Fibroblast of villous mesenchyme (primary cell): ENCODE results near the gene NRBP1. TPM values are rescaled to one million over a fixed set of nuclear protein-coding genes. Genes with fewer than 3 reads are reported as not detected.

ENCODE experiments used
- DNase-seq: peaks from one replicate; pipeline ENCODE4 v3.0.0-alpha.2; 2010; ENCODE audit warnings: low read depth
- H3K4me3 ChIP-seq: 2 replicates; pipeline ENCODE4 v1.5.1; 2011; ENCODE audit warnings: low read depth, mild to moderate bottlenecking, low read length
- small RNA-seq: library from RNA; depleted of rRNA; stranded (forward); fragments of <200 nt; gene quantifications from one replicate; pipeline ENCODE3, GENCODE V24; 2012
- total RNA-seq: library from RNA; depleted of rRNA; stranded (reverse); fragments of >200 nt; gene quantifications from 2 replicates; pipeline ENCODE4 v1.2.3, GENCODE V29; 2012
- TF ChIP-seq, protein P1 (sequence below): IDR thresholded peaks from 2 replicates; pipeline ENCODE4 v1.5.1; 2012; ENCODE audit warnings: low read depth, mild to moderate bottlenecking, low read length; ENCODE audit not compliant: insufficient read depth

Gene NRBP1
- total RNA-seq, 1 donor, result 125 TPM

- H3K4me3 ChIP-seq, result peak within 1 kb of the TSS; percentile 88
- peak; percentile 98 for DNase-seq
- TF ChIP-seq, protein P1, sequence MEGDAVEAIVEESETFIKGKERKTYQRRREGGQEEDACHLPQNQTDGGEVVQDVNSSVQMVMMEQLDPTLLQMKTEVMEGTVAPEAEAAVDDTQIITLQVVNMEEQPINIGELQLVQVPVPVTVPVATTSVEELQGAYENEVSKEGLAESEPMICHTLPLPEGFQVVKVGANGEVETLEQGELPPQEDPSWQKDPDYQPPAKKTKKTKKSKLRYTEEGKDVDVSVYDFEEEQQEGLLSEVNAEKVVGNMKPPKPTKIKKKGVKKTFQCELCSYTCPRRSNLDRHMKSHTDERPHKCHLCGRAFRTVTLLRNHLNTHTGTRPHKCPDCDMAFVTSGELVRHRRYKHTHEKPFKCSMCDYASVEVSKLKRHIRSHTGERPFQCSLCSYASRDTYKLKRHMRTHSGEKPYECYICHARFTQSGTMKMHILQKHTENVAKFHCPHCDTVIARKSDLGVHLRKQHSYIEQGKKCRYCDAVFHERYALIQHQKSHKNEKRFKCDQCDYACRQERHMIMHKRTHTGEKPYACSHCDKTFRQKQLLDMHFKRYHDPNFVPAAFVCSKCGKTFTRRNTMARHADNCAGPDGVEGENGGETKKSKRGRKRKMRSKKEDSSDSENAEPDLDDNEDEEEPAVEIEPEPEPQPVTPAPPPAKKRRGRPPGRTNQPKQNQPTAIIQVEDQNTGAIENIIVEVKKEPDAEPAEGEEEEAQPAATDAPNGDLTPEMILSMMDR, result no peak
Observed at GRCh38 chr2:27489498-27490397, 61.3 kb downstream of the NRBP1 start, which contains the start of gene IFT172. IFT172 (minus strand) TSS chr2:27489743; CDS start chr2:27489653, 90 bp downstream.

Small RNA genes lying within 50 kb of the gene (small RNA-seq; reads per million reads assigned to genes)
- gene RNU6-986P, result not detected

Other genes starting within 250 kb of the NRBP1 start
- 159 and 166 TPM in 2 replicates for gene ATRAID, start 216.6 kb upstream of the NRBP1 start, total RNA-seq
- 20.9 and 25.9 TPM in 2 replicates for gene SLC5A6, start 216.4 kb upstream of the NRBP1 start, total RNA-seq
- gene CAD, start 211.3 kb upstream of the NRBP1 start, total RNA-seq, result 32.4 and 43.8 TPM in 2 replicates
- 0.32 TPM in 1 of 2 replicates, not detected in the other for gene SLC30A3, start 165.6 kb upstream of the NRBP1 start, total RNA-seq
- gene DNAJC5G, start 153.2 kb upstream of the NRBP1 start, total RNA-seq, result not detected in 2 replicates
- gene TRIM54, start 146.2 kb upstream of the NRBP1 start, total RNA-seq, result not detected in 2 replicates
- gene UCN, start 120.2 kb upstream of the NRBP1 start, total RNA-seq, result 0.43 and 0.64 TPM in 2 replicates
- 57.0 and 73.8 TPM in 2 replicates for gene MPV17, start 105.5 kb upstream of the NRBP1 start, total RNA-seq
- gene GTF3C2, start 71.9 kb upstream of the NRBP1 start, total RNA-seq, result 30.9 and 36.7 TPM in 2 replicates
- gene EIF2B4, start 58.3 kb upstream of the NRBP1 start, total RNA-seq, result 28.9 and 29.3 TPM in 2 replicates
- gene SNX17, start 58.0 kb upstream of the NRBP1 start, total RNA-seq, result 166 and 169 TPM in 2 replicates
- gene ZNF513, start 47.9 kb upstream of the NRBP1 start, total RNA-seq, result 11.7 and 11.9 TPM in 2 replicates
- gene PPM1G, start 19.0 kb upstream of the NRBP1 start, total RNA-seq, result 60.6 and 63.9 TPM in 2 replicates
- gene KRTCAP3, start 13.8 kb downstream of the NRBP1 start, total RNA-seq, result not detected in 2 replicates
- 18.0 and 18.1 TPM in 2 replicates for gene IFT172, start 61.1 kb downstream of the NRBP1 start, total RNA-seq
- 8.6 and 11.6 TPM in 2 replicates for gene FNDC4, start 66.6 kb downstream of the NRBP1 start, total RNA-seq
- gene GCKR, start 68.2 kb downstream of the NRBP1 start, total RNA-seq, result 0.32 TPM in 1 of 2 replicates, not detected in the other
- gene ZNF512, start 154.4 kb downstream of the NRBP1 start, total RNA-seq, result 23.2 and 33.2 TPM in 2 replicates
- 1.3 and 1.9 TPM in 2 replicates for gene CCDC121, start 200.4 kb downstream of the NRBP1 start, total RNA-seq
- 34.5 and 35.0 TPM in 2 replicates for gene GPN1, start 200.4 kb downstream of the NRBP1 start, total RNA-seq
- gene SUPT7L, start 235.0 kb downstream of the NRBP1 start, total RNA-seq, result 36.1 and 38.4 TPM in 2 replicates
- gene SLC4A1AP, start 235.3 kb downstream of the NRBP1 start, total RNA-seq, result 28.7 and 31.1 TPM in 2 replicates